Daoy (cell line): ENCODE results near the gene ARMH1. TPM values are rescaled to one million over a fixed set of nuclear protein-coding genes. Genes with fewer than 3 reads are reported as not detected.
"Not testable (repeated sequence)": the region's sequence is repeated elsewhere in the genome, so short reads cannot be mapped to it uniquely, and the experiment has no call there.

ENCODE experiments used
- DNase-seq: peaks from one replicate; pipeline ENCODE4 v3.0.0-alpha.2; 2015; ENCODE audit warnings: low read depth
- total RNA-seq: library from RNA; depleted of rRNA; stranded (reverse); fragments of >200 nt; shearing (Covaris generic); gene quantifications from 2 replicates; pipeline ENCODE4 v1.2.3, GENCODE V29; 2014

The ARMH1 gene
- total RNA-seq, 1 experiment from 2014 or later = not detected

GRCh38 chr1:44695671-44696070 is 21.2 kb downstream of the ARMH1 start:
- no peak for DNase-seq

- no peak for DNase-seq
These were observed 21.6 kb downstream of the ARMH1 start for GRCh38 chr1:44696101-44696500.

GRCh38 chr1:44696789-44697345 is 22.4 kb downstream of the ARMH1 start:
- no peak for DNase-seq

- DNase-seq = no peak
These were observed 23.6 kb downstream of the ARMH1 start for GRCh38 chr1:44698138-44698537.

- not testable (repeated sequence) for DNase-seq
These were observed 24.9 kb downstream of the ARMH1 start for GRCh38 chr1:44699375-44699774.

GRCh38 chr1:44700573-44700972 is 26.1 kb downstream of the ARMH1 start:
- no peak for DNase-seq

GRCh38 chr1:44701141-44701573 is 26.6 kb downstream of the ARMH1 start:
- DNase-seq = no peak

GRCh38 chr1:44705470-44705869 is 31.0 kb downstream of the ARMH1 start:
- DNase-seq = no peak

- DNase-seq = no peak
These were observed 31.4 kb downstream of the ARMH1 start for GRCh38 chr1:44705938-44706337.

- DNase-seq = peak; percentile 90
These were observed 32.8 kb downstream of the ARMH1 start for GRCh38 chr1:44707112-44707881.

- peak; percentile 62 for DNase-seq
These were observed 33.7 kb downstream of the ARMH1 start for GRCh38 chr1:44707959-44708831.

GRCh38 chr1:44713321-44713781 is 38.8 kb downstream of the ARMH1 start:
- DNase-seq = no peak

GRCh38 chr1:44714532-44714931 is 40.0 kb downstream of the ARMH1 start:
- DNase-seq = no peak

GRCh38 chr1:44714944-44715571 is 40.5 kb downstream of the ARMH1 start:
- peak; percentile 73 for DNase-seq

GRCh38 chr1:44717156-44717555 is 42.6 kb downstream of the ARMH1 start:
- DNase-seq = no peak

- DNase-seq = no peak
These were observed 43.1 kb downstream of the ARMH1 start for GRCh38 chr1:44717653-44718052.

GRCh38 chr1:44718091-44718490 is 43.6 kb downstream of the ARMH1 start:
- no peak for DNase-seq

- DNase-seq = no peak
These were observed 44.8 kb downstream of the ARMH1 start for GRCh38 chr1:44719318-44719717.

GRCh38 chr1:44720281-44720680 is 45.8 kb downstream of the ARMH1 start:
- DNase-seq = peak; percentile 44

- DNase-seq = peak; percentile 99
These were observed 47.2 kb downstream of the ARMH1 start for GRCh38 chr1:44721485-44722361.

- no peak for DNase-seq
These were observed 48.5 kb downstream of the ARMH1 start for GRCh38 chr1:44723064-44723463.
